Parietal lobe (tissue), 2 donors: ENCODE results near the gene EXOC1. TPM values are rescaled to one million over a fixed set of nuclear protein-coding genes. Genes with fewer than 3 reads are reported as not detected.

Experiments used
- small RNA-seq: library from RNA; depleted of rRNA; stranded (forward); fragments of <200 nt; gene quantifications from one replicate; pipeline ENCODE3, GENCODE V24; 2014; ENCODE audit warnings: low replicate concordance
- total RNA-seq: library from RNA; depleted of rRNA; stranded (reverse); fragments of >200 nt; gene quantifications from one replicate; pipeline ENCODE4 v1.2.3, GENCODE V29; 2014

The EXOC1 gene
- total RNA-seq: 90.5 TPM

GRCh38 chr4:55853484-55854046 is at the start of gene EXOC1:
Gene EXOC1 (plus strand): TSS chr4:55853648. CDS start chr4:55858324, 4,676 bp downstream.

GRCh38 chr4:55819634-55820033 is 33.8 kb upstream of the EXOC1 start, which contains the start of gene EXOC1L:
Gene EXOC1L (plus strand): TSS chr4:55819790. CDS start chr4:55820027, 237 bp downstream.

GRCh38 chr4:55948726-55949481 is 95.5 kb downstream of the EXOC1 start, which contains the start of gene CEP135:
Gene CEP135 (plus strand): TSS chr4:55948945. CDS start chr4:55952131, 3,186 bp downstream.

Small RNA genes within 50 kb of the gene (small RNA-seq; reads per million reads assigned to genes)
- not detected for gene RNU6-652P

Other genes with a start within 250 kb of the EXOC1 start
- 2.2 TPM for gene NMU, start 217.3 kb upstream of the EXOC1 start, total RNA-seq
- not detected for gene EXOC1L, start 33.9 kb upstream of the EXOC1 start, total RNA-seq
- gene CEP135, start 95.3 kb downstream of the EXOC1 start, total RNA-seq: 52.6 TPM